Measurements from ENCODE around the gene HOOK1. TPM values are rescaled to one million over a fixed set of nuclear protein-coding genes. Genes with fewer than 3 reads are reported as not detected.
A peak's percentile ranks its signal among the peaks of the same experiment; 100 is the strongest.

The HOOK1 gene
- total RNA-seq, 6 experiments from 2014 or later = 15.2 to 30.6 (median 26.7) TPM

DNA sequence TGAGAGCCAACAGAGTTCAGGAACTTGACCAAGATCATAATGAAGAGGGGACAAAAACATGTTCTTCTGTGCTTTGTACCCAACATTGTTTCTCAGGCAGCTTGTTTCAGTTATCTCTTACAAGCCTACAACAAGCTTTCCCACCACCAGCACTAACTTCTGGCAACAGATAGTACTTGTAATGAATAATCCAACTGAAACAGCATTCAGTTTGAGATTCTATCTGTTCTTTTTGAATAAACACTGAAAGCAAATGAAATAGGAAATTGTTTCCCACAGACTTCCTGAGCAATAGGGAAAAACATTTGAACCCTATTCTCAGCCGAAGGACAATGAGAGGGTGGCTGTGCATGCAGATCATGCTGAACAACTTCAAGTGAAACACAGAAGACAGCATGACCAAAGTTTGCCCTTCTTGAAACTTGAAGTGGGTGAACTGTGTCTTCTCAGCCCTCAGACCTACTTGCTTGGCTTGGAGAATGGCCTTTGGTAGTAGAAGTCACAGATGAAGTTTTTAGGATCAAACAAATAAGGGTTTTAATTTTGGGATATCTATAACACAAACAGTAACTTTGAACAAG is 11.2 kb upstream of the HOOK1 start:
- DNase-seq = no peak
- no peaks in the 10 kb centered on the region for H3K4me1 ChIP-seq
- no peaks in the 10 kb centered on the region for H3K9me3 ChIP-seq
- no peak overlapping the region for H3K4me3 ChIP-seq
- intact Hi-C loops (cut with DNase I) = no loop called here
- H3K36me3 ChIP-seq = no peaks in the 10 kb centered on the region
- WGBS (ENCODE audit: insufficient coverage, low coverage, low lambda C conversion rate, missing lambda C conversion rate) = 46% methylated on average over 1 of the region's 1 CpG
- no peak overlapping the region for H3K27ac ChIP-seq
- no peak for TF ChIP-seq POLR2A (IDR thresholded peaks at IDR 0.05)
- TF ChIP-seq, protein P1, sequence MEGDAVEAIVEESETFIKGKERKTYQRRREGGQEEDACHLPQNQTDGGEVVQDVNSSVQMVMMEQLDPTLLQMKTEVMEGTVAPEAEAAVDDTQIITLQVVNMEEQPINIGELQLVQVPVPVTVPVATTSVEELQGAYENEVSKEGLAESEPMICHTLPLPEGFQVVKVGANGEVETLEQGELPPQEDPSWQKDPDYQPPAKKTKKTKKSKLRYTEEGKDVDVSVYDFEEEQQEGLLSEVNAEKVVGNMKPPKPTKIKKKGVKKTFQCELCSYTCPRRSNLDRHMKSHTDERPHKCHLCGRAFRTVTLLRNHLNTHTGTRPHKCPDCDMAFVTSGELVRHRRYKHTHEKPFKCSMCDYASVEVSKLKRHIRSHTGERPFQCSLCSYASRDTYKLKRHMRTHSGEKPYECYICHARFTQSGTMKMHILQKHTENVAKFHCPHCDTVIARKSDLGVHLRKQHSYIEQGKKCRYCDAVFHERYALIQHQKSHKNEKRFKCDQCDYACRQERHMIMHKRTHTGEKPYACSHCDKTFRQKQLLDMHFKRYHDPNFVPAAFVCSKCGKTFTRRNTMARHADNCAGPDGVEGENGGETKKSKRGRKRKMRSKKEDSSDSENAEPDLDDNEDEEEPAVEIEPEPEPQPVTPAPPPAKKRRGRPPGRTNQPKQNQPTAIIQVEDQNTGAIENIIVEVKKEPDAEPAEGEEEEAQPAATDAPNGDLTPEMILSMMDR (IDR thresholded peaks at IDR 0.05) = no peak
- ATAC-seq = no peak
- H3K27me3 ChIP-seq = no peaks in the 10 kb centered on the region

DNA sequence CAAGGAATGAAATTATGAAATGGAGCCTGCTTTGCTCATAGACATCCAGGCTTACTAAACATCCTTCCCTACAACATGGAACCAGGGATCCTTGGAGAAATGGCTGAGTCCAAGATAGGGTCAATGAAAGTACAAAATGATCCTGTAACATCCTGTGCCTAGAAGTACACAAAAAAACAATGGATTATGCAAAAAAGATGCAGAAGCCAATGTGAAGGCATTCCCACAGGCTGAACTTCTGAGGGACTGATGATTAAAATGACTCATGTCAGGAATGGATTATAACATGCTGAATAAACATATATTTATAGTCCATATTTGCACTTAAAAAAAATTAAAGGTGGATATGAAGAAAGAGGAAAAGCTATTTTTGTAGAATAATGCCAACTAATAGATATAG is 10.4 kb upstream of the HOOK1 start:
- Histone ChIP-seq H3K36me3 (no peaks in the 10 kb centered on the region), H3K9me3 (no peaks in the 10 kb centered on the region), H3K27me3 (no peaks in the 10 kb centered on the region), H3K27ac (no peak overlapping the region), H3K4me3 (no peak overlapping the region), H3K4me1 (no peaks in the 10 kb centered on the region)
- DNase-seq = no peak
- no peak for ATAC-seq
- no peak for TF ChIP-seq POLR2A (IDR thresholded peaks at IDR 0.05)
- TF ChIP-seq, protein P1 (IDR thresholded peaks at IDR 0.05) = no peak
- intact Hi-C loops (cut with DNase I) = no loop called here

DNA sequence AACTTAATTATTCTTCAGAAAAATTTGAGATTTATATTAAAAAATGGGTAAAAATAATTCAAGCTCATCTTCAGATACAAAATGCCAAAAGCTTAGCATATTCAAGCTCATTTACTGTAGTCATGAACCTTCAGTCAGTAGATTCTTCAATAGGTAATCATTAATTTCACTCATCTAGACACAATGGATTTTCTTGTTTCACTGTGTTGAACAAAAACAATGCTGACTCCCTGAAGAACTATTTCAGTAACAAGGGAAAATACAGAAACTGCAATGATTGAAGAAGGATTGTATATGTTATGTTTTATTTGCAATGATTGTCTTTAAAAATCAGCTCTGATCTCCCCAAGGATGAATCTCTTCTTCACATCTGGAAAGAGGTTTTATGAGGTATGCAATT is 9.2 kb upstream of the HOOK1 start:
- Histone ChIP-seq H3K27me3 (no peaks in the 10 kb centered on the region), H3K4me3 (no peak overlapping the region), H3K9me3 (no peaks in the 10 kb centered on the region), H3K27ac (no peak overlapping the region), H3K36me3 (no peaks in the 10 kb centered on the region), H3K4me1 (no peaks in the 10 kb centered on the region)
- DNase-seq (no peak), ATAC-seq (no peak)
- no peak for TF ChIP-seq POLR2A (IDR thresholded peaks at IDR 0.05)
- TF ChIP-seq, protein P1 (IDR thresholded peaks at IDR 0.05) = no peak
- intact Hi-C loops (cut with DNase I) = no loop called here

DNA sequence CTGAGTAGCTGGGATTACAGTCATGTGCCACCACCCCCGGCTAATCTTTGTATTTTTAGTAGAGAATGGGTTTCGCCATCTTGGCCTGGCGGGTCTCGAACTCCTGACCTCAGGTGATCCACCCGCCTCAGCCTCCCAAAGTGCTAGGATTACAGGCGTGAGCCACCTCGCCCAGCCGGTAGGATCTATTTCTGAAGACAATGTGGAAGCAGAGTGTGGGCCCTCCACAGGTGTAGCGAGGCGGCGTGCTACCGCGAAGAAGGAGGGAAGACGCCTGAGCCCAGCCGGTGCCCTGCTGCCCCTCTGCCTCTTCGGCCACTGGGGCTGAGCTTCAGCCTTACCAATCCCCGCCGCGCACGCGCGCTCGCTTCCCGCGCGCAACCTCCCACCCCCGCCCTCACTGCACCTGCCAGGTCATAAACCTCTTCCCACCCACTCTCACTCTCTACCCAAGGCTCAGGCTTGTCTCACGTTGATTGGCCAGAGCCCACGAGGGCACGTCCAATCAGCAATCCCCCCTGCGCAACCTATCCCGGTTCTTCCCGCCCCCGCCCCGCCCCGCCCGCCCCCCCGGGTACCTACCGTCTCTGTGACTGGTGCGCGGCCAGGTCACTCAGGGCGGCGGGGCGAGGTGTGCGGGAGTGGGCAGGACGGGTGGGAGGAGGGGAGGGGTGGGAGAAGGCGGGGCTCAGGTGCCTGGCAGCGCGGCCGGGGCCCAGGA is 409 bp upstream of the HOOK1 start:
- Histone ChIP-seq H3K27ac (peak overlapping the region in 2 of 3 donors; percentile 81 to 85), H3K27me3 (no peaks in the 10 kb centered on the region), H3K4me1 (peaks cover 0 to 13% (median 0%) of the 10 kb centered on the region in 4 donors), H3K9me3 (no peaks in the 10 kb centered on the region), H3K4me3 (peak overlapping the region; percentile 64 to 73 (median 66)), H3K36me3 (no peaks in the 10 kb centered on the region)
- DNase-seq (peak; percentile 95 to 96 (median 96)), ATAC-seq (peak; percentile 85 to 96 (median 92))
- under 1% methylated on average over 17 of the region's 50 CpGs for WGBS (ENCODE audit: insufficient coverage, low coverage, low lambda C conversion rate, missing lambda C conversion rate)
- intact Hi-C loops (cut with DNase I) = no loop called here
- peak; percentile 81 for TF ChIP-seq POLR2A (IDR thresholded peaks at IDR 0.05)
- TF ChIP-seq, protein P1 (IDR thresholded peaks at IDR 0.05) = peak in 1 of 4 donors; percentile 6

Data from right lobe of liver (tissue), 6 donors.